ENCODE results near the gene PSMD8. TPM values are rescaled to one million over a fixed set of nuclear protein-coding genes. Genes with fewer than 3 reads are reported as not detected.
A peak's percentile ranks its signal among the peaks of the same experiment; 100 is the strongest.

PSMD8 gene
- total and polyA plus RNA-seq, 12 donors: 113 to 513 (median 302) TPM

DNA sequence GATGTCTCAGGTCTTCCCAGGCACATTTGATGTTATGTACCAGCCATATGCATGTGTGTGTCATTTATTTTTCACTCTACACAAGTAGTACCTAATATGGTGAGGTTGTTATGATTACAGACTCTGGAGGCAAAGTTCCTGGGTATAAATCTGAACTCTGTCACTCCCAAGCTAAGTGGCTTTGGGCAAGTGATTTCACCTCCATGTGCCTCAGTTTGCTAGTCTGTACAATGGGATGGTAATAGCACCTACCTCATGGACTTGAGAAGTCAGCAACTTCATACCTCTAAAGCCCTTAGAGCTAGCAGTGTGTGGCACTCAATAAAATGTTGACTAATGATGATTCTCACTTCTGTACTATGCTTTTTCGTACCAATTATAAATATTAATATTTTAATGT, 42.6 kb upstream of the PSMD8 start:
- DNase-seq: no peak
- ATAC-seq: no peak
- H3K4me3 ChIP-seq: no peak overlapping the region
- H3K27ac ChIP-seq: no peak overlapping the region
- TF ChIP-seq, protein P1, sequence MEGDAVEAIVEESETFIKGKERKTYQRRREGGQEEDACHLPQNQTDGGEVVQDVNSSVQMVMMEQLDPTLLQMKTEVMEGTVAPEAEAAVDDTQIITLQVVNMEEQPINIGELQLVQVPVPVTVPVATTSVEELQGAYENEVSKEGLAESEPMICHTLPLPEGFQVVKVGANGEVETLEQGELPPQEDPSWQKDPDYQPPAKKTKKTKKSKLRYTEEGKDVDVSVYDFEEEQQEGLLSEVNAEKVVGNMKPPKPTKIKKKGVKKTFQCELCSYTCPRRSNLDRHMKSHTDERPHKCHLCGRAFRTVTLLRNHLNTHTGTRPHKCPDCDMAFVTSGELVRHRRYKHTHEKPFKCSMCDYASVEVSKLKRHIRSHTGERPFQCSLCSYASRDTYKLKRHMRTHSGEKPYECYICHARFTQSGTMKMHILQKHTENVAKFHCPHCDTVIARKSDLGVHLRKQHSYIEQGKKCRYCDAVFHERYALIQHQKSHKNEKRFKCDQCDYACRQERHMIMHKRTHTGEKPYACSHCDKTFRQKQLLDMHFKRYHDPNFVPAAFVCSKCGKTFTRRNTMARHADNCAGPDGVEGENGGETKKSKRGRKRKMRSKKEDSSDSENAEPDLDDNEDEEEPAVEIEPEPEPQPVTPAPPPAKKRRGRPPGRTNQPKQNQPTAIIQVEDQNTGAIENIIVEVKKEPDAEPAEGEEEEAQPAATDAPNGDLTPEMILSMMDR (IDR thresholded peaks at IDR 0.05): no peak
- intact Hi-C loops (cut with DNase I): loop anchor here in 6 of 10 donors (2.0 to 10.0 kb wide), 5 partner anchors 87 to 429 kb away; partner anchors contain the start of genes SIPA1L3 (in 2 of the 6) and WDR87 (in 2 of the 6)
- WGBS, 2 donors: 96% methylated on average over 1 of the region's 1 CpG
- H3K9me3 ChIP-seq: no peaks in the 10 kb centered on the region
- H3K36me3 ChIP-seq: peaks cover 0 to 27% (median 16%) of the 10 kb centered on the region in 9 donors
- no peaks in the 10 kb centered on the region for H3K27me3 ChIP-seq
- peaks cover 0 to 4% (median 0%) of the 10 kb centered on the region in 9 donors for H3K4me1 ChIP-seq

DNA sequence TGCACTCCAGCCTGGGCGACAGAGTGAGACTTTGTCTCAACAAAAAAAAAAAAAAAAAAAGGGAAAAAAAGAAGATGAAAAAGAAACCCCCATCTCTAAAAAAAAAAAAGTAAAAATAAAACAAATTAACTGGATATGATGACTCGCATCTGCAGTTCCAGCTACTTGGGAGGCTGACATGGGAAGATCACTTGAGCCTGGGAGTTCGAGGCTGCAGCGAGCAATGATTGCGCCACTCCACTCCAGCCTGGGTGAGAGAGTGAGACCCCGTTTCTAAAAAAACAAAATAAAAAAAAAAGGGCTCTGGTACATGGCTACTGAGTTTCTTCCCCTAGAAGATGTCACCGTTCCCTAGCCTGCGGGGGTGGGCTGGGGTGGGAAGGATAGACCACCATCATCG, 41.1 kb upstream of the PSMD8 start:
- Histone ChIP-seq H3K4me1 (peaks cover 0 to 12% (median 9%) of the 10 kb centered on the region in 9 donors), H3K27ac (no peak overlapping the region), H3K36me3 (peaks cover 0 to 12% (median under 1%) of the 10 kb centered on the region in 9 donors), H3K27me3 (no peaks in the 10 kb centered on the region), H3K4me3 (no peak overlapping the region), H3K9me3 (no peaks in the 10 kb centered on the region)
- WGBS, 2 donors: 93 to 94% methylated on average over 9 of the region's 9 CpGs
- TF ChIP-seq, protein P1 (IDR thresholded peaks at IDR 0.05): no peak
- intact Hi-C loops (cut with DNase I): loop anchor here in 6 of 10 donors (2.0 to 10.0 kb wide), 5 partner anchors 88 to 431 kb away; partner anchors contain the start of genes SIPA1L3 (in 2 of the 6) and WDR87 (in 2 of the 6)
- ATAC-seq (no peak), DNase-seq (no peak)

DNA sequence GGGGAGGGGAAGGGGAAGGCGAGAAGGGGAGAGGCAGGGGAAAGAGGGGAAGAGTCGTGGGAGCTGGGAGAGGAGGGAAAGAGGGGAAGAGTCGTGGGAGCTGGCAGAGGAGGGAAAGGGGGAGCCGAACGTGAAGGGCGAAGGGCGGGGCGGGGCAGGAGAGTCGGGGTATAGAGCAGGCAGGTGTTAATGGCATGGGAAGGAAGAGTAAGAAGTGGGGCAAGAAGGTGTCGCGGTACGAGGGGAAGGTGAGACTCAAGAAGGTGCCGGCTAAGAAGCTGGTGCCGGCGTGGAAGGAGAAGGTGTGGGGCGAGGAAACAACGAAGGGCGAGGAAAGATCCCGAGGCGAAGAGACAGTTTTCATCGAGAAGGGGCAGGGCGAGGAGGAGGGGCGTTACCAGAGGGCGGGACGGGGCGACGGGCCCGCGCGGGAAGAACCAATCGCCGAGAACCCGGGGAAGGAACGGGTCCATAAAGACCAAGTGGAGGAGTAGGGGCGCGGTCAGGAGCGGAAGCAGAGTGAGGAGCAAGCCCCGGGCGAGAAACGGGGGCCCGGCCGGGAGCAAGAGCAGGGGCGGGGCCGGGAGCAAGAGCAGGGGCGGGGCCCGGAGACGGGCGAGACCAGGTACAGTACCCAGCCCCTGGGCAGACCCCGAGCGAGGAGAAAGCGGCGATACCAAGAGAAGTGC, 38.3 kb upstream of the PSMD8 start:
- DNase-seq: peak; percentile 94 to 95
- Histone ChIP-seq H3K9me3 (no peaks in the 10 kb centered on the region), H3K27me3 (no peaks in the 10 kb centered on the region), H3K27ac (peak overlapping the region; percentile 83 to 95 (median 92)), H3K36me3 (peaks cover 0 to 12% (median 0%) of the 10 kb centered on the region in 9 donors), H3K4me1 (peaks cover 0 to 12% (median 9%) of the 10 kb centered on the region in 9 donors), H3K4me3 (peak overlapping the region; percentile 12 to 87 (median 76))
- peak; percentile 88 to 96 (median 94) for ATAC-seq
- 1% methylated on average over 51 to 52 of the region's 52 CpGs for WGBS, 2 donors
- intact Hi-C loops (cut with DNase I): loop anchor here in 9 of 10 donors (1.0 to 10.0 kb wide), 12 partner anchors 36 to 437 kb away; partner anchors contain the start of genes PSMD8 (in 8 of the 9), SIPA1L3 (in 3 of the 9) and WDR87 (in 3 of the 9)
- TF ChIP-seq, protein P1 (IDR thresholded peaks at IDR 0.05): no peak

DNA sequence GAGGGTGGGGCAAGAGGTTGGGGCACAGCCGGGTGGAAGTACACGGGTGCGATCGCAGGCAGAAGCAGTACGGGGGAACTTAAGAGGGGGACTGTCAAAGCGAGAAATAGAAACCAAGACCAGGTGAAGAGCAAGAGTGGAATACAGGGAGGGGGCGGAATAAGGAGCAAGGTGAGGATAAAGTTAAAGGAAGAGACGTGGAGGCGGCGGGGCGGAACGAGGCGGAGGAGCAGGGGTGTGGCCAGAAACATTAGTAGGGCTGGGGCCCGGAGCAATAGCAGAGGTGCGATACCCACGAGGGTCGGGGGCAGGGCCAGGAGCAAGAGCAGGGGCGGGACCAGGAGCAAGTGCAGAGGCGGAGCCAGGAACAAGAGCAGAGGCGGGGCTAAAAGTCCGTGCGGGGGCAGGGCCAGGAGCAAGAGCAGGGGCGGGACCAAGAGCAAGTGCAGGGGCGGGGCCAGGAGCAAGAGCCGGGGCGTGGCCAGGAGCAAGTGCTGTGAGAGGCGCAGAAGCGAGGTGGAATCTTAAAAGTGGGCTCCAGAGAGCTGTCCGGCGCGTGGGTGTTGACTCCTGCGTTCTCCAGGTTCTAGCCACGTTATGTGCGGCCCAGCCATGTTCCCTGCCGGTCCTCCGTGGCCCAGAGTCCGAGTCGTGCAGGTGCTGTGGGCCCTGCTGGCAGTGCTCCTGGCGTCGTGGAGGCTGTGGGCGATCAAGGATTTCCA, 37.6 kb upstream of the PSMD8 start:
- peaks cover 0 to 12% (median 0%) of the 10 kb centered on the region in 9 donors for H3K36me3 ChIP-seq
- peak overlapping the region; percentile 83 to 95 (median 92) for H3K27ac ChIP-seq
- H3K4me1 ChIP-seq: peaks cover 0 to 12% (median 9%) of the 10 kb centered on the region in 9 donors
- DNase-seq: peak; percentile 95
- H3K9me3 ChIP-seq: no peaks in the 10 kb centered on the region
- TF ChIP-seq, protein P1 (IDR thresholded peaks at IDR 0.05): no peak
- H3K4me3 ChIP-seq: peak overlapping the region; percentile 12 to 87 (median 76)
- WGBS, 2 donors: 6 to 7% methylated on average over 41 of the region's 41 CpGs
- ATAC-seq: peak; percentile 70 to 85 (median 79)
- H3K27me3 ChIP-seq: no peaks in the 10 kb centered on the region
- intact Hi-C loops (cut with DNase I): loop anchor here in 8 of 10 donors (1.0 to 10.0 kb wide), 7 partner anchors 36 to 432 kb away; partner anchors contain the start of genes PSMD8 (in 7 of the 8), SIPA1L3 (in 3 of the 8) and WDR87 (in 3 of the 8)

All from heart right ventricle (tissue), 16 donors.